GM21717 (cell line): Measurements from ENCODE around the gene ONECUT3.
"Not testable (repeated sequence)": the region's sequence is repeated elsewhere in the genome, so short reads cannot be mapped to it uniquely, and the experiment has no call there.

Experiments
- ATAC-seq: cut with Tn5 transposase; IDR thresholded peaks from one replicate; pipeline ENCODE4 v1.9.1; 2021; ENCODE audit warnings: mild to moderate bottlenecking, moderate library complexity; ENCODE audit not compliant: unreplicated experiment

ONECUT3 gene

GRCh38 chr19:1752757-1753728, at the start of gene ONECUT3:
ONECUT3 (plus strand) TSS chr19:1753506; CDS start chr19:1753663, 157 bp downstream.
- no peak for ATAC-seq

- ATAC-seq = no peak
Measured at GRCh38 chr19:1704339-1704738, 49.0 kb upstream of the ONECUT3 start.

- ATAC-seq = no peak
Measured at GRCh38 chr19:1705367-1705766, 47.9 kb upstream of the ONECUT3 start.

GRCh38 chr19:1706646-1707045, 46.7 kb upstream of the ONECUT3 start:
- not testable (repeated sequence) for ATAC-seq

DNA sequence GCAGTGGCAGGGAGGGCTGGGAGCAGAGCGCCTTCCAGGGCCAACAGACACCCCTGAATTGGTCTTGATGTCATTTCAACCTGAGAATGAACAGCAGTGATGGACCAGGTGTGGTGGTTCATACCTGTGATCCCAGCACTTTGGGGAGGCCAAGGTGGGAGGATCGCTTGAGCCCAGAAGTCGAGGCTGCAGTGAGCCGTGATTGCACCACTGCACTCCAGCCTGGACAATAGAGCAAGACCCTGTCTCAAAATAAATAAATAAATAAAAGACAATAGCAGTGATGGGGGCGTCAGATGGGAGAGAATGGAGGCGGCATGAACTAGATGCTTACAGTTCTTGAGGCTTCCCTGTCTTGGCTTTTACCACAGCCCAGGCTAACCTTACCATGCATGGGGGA, 46.1 kb upstream of the ONECUT3 start:
- ATAC-seq = no peak

DNA sequence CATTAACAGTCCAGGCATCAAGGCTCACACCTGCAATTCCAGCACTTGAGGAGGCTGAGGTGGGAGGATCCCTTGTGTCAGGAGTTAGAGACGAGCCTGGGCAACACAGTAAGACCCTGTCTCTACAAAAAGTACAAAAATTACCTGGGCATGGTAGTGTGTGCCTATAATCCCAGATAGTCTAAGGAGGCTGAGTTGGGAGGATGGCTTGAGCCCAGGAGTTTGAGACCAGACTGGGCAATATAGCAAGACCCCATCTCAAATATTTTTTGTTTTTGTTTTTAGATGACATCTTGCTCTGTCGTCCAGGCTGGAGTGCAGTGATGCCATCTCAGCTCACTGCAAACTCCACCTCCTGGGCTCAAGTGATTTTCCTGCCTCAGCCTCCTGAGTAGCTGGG, 40.1 kb upstream of the ONECUT3 start:
- ATAC-seq = no peak

- no peak for ATAC-seq
Measured at GRCh38 chr19:1715540-1715939, 37.8 kb upstream of the ONECUT3 start.

DNA sequence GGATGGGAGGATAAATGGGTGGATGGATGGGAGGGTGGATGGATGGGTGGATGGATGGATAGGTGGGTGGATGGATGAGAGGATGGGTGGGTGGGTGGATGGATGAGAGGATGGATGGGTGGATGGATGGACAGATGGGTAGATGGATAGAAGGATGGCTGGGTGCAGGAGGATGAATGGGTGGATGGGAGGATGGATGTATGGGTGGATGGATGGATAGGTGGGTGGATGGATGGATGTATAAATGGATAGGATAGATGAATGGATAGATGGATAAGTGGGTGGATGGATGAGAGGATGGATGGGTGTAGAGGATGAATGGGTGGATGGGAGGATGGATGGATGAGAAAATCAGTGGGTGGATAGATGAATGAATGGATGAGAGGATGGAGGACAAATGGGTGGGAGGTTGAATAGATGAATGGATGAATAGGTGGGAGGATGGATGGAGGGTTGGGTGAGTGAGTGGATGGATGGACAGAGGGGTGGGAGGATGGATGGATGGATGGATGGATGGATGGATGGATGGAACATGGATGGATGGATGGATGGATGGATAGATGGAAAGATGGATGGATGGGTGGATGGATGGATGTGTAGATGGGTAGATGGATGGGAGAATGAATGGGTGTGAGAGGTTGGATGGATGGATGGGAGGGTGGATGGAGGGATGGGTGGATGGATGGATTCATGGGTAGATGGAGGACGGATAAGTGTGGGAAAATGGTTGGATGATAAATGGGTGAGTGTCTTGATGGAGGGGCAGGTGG, 35.9 kb upstream of the ONECUT3 start:
- no peak for ATAC-seq

GRCh38 chr19:1717970-1718264, 35.4 kb upstream of the ONECUT3 start:
- no peak for ATAC-seq

DNA sequence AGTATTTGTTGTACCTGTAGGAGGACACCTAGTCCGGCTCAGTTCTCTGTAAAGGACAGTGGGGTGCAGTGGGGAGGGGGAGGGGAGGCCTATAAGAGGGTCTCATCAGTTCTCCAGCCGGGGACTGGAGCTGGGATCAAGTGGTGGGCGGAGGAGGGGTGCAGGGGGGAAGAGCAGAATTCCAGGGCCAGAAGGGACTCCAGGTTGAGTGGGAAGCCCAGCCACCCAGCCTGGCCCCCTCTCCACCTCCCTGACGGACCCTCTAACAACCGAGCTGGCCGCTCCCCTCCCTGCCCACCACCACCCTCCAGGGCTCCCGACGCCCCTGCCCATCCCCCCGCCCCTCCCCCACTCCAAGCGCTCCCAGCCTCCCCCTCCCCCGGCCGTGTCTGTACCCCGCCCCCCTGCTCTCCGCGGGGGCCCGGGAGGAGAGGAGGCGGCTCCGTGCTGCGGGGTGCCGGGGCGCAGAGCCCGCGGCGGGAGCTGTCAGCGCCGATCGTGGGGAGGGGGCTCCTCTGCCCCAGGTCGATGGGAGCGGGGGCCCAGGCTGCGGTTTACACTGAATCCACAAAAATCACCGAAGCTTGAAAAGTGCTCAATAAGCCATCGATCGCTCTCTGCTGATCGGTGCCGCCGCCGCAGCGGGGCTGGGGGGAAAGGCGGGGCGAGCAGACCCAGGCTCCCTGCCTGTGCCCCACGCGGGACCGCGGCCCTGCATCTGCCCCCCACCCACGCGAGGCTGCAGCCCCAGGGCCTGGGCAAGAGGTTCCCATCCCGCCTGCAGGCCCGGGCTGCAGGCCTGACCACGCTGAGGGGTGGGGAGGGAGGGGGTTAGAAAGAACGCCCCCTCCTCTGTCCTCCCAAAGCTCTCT, 34.6 kb upstream of the ONECUT3 start:
- no peak for ATAC-seq

DNA sequence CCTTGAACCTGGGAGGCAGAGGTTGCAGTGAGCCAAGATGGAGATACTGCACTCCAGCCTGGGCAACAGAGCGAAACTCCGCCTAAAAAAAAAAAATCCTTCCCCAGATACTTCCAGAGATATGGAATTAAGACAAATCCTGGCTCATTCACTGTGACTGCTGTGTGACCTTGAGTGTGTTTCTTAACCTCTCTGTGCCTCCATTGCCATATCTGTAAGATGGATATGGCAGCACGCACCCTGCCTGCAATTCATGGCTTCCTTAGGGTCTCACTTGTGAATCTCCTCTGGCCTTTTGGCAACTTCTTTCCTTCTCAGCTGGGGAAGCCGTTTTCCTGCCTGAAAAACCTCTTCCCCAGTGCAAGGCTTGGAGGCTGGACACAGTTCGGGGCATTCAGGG, 33.8 kb upstream of the ONECUT3 start:
- ATAC-seq = no peak

- ATAC-seq = no peak
Measured at GRCh38 chr19:1720237-1720636, 33.1 kb upstream of the ONECUT3 start.

DNA sequence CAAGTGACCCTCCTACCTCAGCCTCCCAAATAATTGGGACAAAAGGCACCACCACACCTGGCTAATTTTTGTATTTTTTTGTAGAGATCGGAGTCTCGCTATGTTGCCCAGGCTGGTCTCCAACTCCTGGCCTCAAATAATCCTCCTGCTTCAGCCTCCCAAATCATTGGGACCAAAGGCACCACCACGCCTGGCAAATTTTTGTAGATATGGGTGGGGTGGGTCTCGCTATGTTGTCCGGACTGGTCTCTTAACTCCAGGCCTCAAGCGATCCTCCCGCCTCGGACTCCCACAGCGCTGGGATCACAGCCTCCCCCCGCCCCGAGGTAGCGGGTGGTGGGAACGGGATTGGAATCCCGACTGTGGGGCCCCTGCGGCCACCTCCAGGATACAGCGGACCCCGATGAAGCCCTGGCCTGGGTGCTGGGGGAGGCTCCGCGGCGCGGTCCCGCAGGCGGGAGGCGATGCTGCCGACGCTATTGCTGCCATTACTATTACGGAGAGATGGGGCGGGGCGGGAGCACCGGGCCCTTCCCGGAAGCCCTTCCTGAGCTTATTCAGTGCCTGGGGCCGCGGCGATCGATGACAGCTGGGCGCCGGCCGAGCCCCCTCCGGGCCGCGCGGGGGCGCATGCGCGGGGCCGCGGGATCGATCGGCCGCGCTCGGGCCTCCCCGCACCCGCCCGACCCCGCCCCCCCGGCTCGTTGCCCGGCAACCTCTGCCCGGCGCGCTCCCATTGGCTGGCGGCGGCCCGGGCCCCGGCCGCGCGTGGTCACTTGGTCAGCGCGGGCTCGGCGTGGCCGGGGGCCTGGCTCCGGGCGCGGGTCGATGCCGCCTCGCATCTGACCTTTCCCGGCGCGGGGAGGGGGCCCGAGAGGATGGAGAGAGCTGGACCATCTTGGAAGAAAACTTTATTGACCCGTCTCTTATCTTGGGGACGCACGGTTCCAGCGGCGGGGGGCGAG, 27.9 kb upstream of the ONECUT3 start:
- no peak for ATAC-seq

DNA sequence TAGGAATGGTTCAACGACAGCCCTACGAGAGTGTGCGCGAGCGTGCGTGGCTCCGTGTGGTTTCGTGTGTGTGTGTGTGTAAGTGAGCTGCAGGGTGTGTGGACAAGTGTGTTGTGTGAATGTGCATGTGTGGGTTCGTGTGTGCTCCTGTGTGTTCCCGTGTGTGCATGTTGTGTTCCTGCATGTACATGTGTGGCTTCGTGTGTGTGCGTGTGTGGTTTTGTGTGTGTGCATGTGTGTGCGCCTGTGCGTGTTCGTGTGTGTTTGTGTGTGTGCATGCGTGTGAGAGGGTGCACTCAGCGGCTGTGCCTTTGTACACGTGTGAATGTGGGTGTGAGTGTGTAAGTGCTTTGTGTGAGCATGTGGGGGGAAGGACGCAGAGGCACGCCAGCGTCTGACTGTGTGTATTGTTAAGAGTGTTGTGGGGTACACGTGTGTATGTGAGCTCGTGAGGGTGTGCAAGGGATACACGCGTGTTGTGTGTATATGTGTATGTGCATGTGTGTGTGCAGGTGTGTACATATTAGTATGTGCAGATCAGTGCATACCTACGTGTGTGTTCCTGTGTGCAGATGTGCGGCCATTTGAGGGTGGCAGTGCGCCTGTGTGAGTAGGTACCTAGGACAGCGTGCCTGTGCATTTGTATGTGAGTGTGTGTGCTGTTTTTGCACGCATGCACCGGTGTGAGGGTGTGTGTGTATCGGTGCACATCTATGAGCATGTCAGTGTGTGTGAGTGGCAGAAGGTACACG, 24.3 kb upstream of the ONECUT3 start:
- ATAC-seq = no peak

DNA sequence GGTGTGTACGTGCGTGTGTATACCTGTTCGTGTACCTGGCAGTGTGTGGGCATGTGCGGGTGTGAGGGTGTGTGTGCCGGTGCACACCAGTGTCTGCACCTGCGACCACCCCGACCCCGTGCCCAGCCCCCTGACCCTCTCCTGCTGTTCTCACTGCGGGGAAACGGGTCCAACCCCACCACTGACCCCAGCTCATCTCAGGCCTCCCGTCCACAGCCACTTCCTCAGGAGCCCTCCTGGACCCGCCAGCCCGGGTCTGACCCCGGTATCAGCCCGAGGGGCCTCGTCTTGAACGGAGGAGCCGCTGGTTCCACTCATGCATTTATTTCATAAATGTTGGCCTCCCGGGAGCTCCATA, 23.8 kb upstream of the ONECUT3 start:
- no peak for ATAC-seq

DNA sequence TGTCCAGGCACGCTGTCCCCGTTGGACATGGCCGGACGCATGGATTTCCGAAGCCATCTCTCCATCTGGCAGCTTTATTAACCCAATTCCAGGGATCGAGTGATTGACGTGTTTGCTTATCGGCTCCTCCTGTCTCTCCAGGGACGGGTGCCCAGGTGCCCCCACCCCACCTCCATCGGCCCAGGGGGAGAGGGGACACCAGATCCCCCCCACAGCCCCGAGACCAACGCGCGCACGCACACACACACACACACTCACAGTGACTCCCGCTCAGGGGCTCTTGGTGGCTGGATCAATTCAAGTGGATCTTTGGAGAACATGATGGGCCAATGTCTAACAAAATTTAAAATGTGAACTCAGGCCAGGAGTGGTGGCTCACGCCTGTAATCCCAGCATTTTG, 23.1 kb upstream of the ONECUT3 start:
- no peak for ATAC-seq

GRCh38 chr19:1734321-1734966, 18.9 kb upstream of the ONECUT3 start:
- no peak for ATAC-seq

GRCh38 chr19:1736280-1736679, 17.0 kb upstream of the ONECUT3 start:
- no peak for ATAC-seq

DNA sequence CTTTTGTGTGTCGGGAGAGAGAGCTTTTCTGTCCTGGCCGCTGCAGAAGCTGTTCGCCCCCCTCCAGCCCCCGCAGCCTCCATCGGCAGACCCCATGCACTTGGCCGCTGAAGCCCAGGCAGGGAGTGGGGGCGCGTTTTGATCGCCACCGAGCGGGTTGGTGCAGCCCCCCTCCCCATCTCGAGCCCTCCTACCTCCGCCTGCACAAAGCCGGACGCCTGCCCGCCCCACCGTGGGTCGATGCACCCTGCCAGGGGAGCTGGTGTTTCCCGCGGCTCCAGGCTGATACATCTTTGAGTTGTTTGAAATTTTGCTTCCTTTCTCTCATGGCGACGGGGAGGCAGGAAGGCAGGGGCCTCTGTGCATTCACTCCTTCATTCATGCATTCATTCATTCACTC, 16.4 kb upstream of the ONECUT3 start:
- no peak for ATAC-seq
